HG03103 (cell line): Measurements from ENCODE around the gene ITIH2.
"Not testable (repeated sequence)": the region's sequence is repeated elsewhere in the genome, so short reads cannot be mapped to it uniquely, and the experiment has no call there.

Experiments
- ATAC-seq: cut with Tn5 transposase; IDR thresholded peaks from one replicate; pipeline ENCODE4 v1.9.1; 2021; ENCODE audit warnings: low read depth; ENCODE audit not compliant: unreplicated experiment

ITIH2 gene

DNA sequence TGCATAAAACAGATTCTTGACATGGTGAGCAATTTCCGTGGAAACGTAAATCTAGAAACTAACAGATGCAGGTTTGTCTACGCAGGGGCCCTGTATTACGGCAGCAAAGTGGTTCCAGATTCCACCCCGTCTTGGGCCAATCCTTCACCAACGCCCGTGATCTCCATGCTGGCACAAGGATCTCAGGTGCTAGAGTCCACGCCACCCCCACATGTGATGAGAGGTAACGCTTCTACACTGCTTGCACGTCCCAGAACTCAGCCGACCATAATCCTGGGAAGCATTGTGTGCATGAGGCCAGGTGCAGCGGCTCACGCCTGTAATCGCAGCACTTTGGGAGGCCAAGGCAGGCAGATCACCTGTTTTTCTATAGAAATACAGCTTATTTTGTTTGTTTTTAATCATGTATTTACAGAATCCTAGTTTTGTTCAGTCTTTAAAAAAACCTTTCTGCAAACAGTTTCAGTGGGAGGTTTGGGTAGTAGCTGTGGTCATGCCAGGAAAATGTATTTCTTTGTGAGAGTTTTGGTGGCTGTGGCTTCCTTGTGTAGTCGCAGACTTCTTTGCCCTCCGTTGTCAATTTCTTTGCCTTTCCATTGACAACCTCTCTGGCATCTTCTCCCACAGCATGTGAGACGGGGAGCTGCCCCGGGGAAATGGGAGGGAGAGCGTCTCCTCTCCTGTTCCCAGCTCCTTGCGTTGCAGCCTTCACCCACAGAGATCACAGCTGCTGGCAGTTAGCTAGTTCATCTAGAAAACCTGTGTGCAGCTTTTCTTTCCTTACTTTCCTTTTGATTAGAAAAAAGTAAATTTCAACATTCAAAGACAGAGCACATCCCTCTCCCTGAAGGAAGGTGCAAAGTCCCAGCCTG lies 35.7 kb downstream of the ITIH2 start:
- ATAC-seq, result no peak

DNA sequence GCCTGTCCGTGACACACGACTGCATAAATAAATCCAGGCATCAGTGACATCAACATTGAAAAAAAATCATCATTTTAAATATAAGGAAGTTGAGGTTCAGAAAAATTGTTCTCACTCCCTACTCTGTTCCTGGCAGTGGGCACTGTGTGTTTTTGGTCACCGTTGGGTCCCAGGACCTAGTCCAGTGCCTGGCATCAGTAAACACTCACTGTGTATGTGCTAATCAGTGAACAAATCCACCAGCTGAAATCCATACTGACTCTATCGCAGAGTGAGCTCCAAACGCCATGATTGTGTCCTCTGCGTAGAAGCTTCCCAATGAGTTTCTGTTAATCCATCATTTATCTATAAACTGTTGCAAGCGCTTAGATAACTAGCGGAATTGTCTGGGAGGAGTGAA lies 41.2 kb downstream of the ITIH2 start:
- no peak for ATAC-seq

DNA sequence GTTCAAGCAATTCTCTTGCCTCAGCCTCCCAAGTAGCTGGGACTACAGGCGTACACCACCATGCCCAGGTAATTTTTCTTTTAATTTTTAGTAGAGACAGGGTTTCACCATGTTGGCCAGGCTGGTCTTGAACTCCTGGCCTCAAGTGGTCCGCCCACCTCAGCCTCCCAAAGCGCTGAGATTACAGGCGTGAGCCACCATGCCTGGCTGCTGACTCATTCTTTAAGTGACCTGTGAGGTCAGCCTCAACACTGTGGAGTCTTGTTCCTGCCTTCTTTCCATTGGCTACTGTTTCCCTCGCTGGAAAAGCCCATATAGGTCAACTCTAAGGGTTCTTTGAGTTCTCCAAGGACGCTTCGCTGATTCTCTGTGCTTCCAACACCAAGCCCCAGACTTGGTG lies 45.5 kb downstream of the ITIH2 start:
- ATAC-seq, result not testable (repeated sequence)

DNA sequence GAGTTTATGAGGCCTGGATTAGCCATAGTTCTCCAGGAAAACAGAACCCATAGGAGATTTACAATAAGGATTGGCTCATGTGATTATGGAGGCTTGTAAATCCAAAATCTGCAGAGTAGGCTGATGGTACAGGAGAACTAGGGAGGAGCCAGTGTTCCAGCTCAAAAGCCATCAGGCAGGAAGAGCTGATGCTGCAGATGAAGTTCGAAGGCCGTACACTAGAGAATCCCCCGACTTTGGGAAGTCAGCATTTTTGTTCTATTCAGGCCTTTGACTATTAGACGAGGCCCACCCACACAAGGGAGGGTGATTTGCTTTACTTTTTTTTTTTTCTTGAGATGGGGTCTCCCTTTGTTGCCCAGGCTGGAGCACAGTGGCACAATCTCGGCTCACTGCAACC lies 47.1 kb downstream of the ITIH2 start:
- ATAC-seq, result no peak

DNA sequence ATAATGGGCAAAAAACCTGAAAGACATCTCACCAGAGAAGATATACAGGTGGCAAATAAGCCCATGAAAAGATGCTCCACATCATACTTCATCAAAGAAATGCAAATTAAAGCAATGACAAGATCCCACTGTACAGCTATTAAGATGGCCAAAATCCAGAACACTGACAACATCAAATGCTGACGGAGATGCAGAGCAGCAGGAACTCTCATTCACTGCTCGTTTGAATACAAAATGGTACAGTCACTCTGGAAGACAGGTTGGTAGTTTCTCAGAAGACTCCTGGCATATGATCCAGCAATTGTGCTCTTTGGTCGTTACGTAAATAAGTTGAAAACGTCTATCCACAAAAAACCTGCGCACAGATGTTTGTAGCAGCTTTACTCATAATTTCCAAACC lies 49.1 kb downstream of the ITIH2 start:
- ATAC-seq, result no peak

DNA sequence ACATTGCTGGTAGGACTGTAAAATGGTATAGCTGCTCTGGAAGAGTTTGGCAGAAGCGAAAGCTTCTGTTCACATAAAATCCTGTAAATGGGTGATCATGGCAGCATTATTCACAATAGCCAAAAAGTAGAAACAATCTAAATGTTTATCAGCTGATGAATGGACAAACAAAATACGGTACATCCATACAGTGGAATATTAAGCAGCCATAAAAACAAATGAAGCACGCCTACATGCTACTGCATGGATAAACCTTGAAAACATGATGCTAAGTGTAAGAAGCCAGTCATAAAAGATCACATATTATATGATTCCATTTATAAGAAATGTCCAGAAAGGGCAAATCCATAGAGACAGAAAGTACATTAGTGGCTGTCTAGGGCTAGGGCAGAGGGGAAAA lies 52.0 kb downstream of the ITIH2 start:
- no peak for ATAC-seq

DNA sequence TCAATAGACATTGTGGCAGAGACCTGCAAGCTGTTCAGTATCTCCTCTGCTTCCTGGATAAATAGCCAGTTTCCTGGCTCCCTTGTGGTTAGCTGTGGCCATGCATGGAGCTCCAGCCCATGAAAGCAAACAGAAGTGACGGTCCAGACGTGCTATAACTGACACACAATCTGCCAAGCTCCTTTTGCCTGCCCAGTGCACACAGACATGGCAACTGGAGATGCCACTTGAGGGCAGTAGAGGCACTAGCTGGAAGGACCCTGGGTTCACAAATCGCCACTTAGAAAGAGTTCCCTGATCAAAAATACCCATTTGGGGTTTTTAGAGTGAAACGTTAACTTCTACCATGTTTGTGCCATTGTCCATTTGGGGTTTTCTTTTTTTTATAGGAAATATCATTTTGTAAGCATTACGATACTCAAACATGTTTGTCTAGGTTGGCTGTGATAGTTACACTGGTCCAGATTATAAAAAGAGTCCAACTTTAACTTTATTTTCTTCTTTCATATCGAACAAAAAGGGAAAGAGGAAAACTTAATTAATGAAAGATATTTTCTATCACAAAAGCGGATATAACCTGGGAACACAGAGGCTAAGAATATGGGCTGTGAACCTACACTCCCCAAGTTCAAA lies 53.4 kb downstream of the ITIH2 start:
- no peak for ATAC-seq

DNA sequence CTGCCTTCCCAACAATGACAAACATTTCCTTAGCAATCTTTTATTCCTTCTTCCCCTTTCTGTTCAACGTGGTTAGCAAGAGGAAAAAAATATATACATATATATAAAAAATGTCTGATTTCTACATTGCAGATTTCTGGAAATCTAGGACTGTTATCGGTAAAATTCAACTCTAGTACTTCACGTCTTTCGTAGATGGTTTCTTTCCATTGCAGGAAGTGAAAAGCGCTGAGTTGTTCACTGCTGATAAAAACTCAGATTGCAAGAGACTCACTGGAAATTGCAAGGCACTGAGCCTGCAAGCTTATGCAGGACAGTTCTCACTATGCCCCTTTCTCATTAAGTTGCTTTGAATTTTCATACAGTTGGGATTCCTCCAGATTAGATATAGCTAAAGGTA lies 60.8 kb downstream of the ITIH2 start:
- no peak for ATAC-seq

DNA sequence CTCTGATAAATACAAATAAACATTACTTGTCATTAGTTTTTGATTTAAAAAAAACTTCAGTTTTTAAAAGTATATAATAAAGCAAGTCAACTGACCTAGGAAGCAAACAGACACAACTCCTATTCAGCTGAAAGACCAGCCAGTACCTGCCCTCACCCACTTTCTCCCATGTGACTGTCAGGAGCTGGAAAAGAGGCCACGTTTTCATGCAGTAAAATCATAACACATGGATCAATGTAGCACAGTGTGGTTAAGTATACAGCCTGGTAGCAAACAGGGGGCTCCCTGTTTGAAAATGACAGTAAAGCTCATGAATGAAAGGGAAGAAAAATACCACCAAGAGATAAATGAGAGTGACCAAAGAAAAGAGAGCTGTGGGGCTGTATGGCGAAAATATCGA lies 63.1 kb downstream of the ITIH2 start:
- ATAC-seq, result no peak

DNA sequence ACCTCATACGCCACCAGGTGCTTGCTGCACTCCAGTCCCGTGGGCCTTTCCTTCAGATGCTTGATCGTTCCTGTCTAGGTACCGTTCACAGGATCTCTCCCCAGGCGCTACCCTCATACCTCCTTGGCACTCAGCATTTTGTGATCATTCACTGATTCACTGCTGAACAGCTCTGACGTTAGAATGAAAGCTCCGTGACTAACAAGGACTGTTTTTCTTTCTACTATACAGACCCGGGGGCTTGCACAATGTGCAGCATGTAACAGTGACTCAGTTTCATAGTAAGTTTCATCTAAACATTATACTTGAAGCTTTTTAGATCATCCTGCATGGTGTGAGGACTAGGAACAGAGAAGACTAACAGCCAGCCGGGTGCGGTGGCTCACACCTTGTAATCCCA lies 64.1 kb downstream of the ITIH2 start:
- ATAC-seq, result no peak

DNA sequence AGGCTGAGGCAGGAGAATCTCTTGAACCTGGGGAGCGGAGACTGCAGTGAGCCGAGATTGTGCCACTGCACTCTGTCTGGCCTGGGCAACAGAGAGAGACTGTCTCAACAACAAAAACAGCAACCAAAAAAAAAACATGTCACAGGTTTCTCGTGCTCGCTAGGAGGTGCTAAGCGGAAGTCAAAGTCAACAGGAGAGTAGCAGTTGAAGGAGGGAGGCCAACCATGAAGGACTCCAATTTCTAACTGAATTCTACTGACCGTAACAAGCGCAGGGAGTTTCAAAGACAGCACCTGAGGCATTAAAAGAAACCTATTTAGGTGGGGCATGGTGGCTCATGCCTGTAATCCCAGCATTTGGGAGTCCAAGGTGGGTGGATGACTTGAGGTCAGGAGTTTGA lies 65.3 kb downstream of the ITIH2 start:
- ATAC-seq, result no peak

DNA sequence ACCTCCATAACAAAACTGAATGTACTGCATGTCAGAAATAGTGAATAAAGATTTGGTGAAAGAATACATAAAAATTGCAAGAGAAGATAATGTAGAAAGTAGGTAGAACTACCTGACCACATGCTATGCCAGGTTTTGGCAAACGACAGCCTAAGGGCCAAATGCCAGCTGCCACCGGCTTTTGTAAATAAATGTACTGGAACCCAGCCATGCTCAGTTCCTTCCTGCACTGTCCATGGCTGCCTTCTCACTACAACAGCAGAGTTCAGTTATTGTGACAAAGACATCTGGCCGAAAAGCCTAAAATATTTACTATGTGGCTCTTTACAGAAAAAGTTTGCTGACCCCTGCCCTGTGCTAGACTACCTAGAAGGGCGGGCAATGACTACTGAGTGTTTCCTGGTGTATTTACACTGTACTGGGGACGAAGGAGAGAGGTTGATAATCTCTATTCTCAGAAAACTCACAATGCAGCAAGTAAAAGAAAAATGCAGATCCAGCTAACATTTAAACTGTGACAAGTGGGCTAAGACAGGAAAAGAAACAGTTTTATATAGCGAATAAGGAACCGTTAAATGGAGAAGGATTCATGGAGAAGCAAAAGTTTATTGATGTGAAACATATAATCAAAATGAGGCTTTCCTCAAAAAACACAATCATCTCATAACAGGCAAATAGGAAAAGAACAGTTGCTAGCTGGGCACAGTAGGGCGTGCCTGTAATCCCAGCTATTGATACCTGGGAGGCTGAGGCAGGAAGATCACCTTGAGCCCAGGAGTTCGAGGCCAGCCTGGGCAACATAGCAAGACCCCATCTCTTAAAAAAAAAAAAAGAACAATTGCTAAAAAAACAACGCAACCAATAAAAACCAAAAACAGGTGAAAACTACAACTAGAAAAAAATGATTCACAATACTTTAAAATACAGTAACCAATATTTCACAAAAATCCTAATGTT lies 71.0 kb downstream of the ITIH2 start:
- no peak for ATAC-seq

DNA sequence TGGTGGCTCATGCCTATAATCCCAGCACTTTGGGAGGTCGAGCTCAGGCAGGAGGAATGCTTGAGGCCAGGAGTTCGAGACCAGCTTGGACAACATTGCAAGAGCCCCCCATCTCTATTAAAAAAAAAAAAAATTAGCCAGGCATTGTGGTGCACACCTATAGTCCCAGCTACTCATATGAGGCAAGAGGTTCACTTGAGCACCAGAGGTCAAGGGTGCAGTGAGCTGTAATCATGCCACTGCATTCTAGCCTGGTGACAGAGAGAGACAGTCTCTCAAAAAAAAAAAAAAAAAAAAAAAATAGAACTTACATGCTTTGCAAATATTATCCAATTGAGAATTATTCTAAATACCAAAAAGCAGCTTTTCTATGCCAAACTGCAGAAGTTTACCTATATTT lies 73.7 kb downstream of the ITIH2 start:
- ATAC-seq, result no peak

DNA sequence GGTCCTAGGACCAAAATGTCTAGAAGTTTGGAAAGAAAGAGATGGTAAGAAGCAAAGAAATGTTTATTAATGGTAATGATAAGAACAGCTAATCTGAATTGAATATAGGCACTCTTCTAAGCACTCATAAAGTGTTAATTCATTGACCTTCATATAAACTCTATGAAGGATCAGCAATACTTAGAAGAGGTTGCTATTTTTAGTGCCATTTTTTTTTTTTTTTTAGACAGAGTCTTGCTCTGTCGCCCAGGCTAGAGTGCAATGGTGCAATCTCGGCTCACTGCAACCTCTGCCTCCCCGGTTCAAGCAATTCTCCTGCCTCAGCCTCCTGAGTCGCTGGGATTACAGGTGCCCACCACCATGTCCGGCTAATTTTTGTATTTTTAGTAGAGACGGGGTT lies 79.1 kb downstream of the ITIH2 start:
- not testable (repeated sequence) for ATAC-seq

DNA sequence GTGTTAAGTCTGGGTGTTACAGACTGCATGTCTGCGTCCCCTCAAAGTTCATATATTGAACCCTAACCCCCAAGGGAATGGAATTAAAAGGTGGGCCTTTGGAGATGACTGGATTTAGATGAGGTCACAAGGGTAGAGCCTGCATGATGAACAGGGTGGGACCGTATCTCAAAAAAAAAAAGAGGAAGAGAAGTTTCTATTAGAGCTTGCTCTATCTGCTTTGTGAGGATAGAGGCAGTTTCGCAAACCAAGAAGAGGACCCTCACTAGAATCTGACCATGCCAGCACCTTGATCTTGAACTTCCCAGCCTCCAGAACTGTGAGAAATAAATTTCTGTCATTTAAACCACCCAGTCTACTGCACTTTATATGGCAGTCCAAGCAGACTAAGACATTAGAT lies 83.3 kb downstream of the ITIH2 start:
- no peak for ATAC-seq

DNA sequence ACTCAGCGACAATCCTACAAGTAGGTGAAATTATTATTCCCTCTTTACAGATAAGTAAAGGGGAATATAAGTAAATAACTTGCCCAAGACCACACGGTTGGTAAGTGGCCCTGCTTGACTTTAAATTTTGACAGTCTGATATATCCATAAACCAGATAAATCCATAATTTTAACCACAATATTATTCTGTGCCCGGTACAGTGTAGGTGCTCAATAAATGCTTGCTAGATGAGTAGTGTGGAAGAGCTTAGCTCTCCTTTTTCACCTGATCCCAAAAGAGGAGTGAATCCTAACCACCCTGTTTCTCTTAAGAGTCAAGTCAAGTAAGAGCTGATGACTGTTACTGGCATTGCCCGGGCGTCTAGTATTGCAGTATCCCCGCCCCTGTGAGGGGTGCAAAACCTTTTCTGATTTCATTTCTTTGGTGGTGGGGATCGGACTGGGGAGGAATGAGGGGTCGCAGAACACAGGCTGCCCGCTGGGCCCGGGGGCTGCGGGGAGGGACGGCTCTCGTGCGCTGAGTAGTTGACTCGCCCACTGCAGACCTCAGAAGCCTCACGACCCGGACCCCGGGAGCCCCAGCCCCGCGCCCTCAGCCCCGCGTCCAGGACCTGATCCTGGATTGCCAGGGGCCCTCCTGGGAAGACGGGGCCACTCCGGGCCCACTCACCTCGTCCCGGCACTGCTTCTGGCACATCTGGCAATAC lies 84.2 kb downstream of the ITIH2 start:
- ATAC-seq, result peak; percentile 8

DNA sequence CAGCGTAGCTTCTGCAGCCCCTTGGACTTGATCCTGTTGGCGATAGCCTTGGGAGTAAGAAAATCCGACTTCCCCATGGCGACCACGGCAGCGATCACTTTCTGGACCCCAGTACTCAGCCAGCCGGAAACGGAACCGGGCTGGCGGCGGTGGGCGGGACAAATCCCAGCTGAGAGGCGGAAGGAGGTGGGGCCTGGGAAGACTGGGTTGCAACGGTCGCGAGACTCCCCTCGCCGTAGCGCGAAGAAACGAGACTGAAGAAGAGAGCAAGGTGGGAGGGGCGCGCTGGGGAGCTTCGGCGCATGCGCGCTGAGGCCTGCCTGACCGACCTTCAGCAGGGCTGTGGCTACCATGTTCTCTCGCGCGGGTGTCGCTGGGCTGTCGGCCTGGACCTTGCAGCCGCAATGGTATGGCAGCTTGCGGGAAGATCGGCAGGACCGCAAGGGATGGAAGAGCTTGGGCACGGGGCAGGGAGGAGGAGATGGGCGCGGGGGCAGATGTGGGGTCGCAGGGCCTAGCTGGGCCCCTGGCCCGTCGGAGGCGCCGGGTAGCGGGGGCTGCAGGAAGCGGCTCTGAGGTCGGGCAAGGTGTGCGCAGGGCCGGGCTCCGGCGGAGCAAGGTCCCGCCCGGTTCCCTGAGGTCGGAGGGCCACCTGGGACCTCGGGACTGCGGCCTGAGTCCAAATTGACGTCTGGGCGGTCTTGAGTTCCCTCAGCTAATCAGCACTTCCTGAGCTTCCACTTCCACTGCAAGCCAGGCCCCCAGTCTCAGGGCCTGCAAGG lies 84.9 kb downstream of the ITIH2 start, which contains the start of the genes ATP5F1C and KIN:
ATP5F1C (plus strand) TSS at position 321 of the 782 bp plus-strand sequence; CDS start at position 352, 31 bp downstream.
KIN (minus strand) TSS at position 137 of the 782 bp plus-strand sequence; CDS start at position 77, 60 bp downstream.
- peak; percentile 92 for ATAC-seq

DNA sequence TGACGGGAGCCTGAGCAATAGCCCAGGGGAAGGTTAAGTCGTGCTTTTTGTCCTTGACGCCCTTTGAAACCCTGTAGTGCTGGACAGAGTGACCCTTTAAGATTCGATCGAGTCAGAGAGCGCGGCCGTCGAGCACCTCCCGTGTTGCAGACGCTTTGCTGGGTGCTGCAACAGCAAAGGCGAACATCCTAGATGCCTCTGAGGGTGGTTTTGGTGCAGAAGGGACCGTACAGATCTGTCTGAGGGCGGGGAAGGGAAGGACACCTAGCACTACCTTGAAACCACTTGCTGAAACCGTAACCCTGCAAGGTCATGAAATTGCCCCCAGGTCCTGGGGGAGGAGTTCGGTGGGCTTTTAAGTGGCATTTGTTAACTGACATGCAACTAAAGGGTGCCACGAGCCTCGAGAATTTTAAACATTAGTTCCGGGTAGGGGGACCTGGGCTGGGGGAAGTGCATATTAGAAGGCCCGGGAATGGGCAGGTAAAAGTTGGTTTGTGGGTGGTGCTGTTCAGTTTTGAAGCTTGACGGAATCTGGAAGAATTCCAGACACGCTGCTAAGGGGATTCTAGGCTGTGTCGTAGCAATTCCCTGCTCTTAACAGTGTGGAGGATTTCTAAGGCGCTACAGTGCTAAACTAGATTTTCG lies 85.6 kb downstream of the ITIH2 start:
- peak; percentile 15 for ATAC-seq

DNA sequence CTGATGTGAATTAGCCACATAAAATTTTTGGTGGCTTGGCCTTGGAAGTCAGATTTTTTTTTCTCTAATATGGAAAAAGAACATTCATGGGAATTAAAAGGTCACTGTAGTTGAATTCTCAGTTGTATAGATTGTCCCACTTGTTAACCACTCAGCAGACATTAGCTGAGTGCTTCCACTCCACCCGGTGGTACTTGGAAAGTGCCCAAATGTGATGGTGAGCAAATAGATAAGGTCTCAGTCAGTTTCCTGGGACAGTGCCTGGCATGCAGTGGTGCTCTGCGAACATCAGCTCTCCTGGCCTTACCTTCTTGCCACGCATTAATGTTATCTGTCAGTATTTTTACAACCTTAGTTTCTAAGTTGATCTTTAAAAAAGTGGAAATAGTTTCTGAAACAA lies 86.3 kb downstream of the ITIH2 start:
- ATAC-seq, result no peak
